ENCODE measurements around the gene PADI4.
A peak's percentile ranks its signal among the peaks of the same experiment; 100 is the strongest.

The PADI4 gene

DNA sequence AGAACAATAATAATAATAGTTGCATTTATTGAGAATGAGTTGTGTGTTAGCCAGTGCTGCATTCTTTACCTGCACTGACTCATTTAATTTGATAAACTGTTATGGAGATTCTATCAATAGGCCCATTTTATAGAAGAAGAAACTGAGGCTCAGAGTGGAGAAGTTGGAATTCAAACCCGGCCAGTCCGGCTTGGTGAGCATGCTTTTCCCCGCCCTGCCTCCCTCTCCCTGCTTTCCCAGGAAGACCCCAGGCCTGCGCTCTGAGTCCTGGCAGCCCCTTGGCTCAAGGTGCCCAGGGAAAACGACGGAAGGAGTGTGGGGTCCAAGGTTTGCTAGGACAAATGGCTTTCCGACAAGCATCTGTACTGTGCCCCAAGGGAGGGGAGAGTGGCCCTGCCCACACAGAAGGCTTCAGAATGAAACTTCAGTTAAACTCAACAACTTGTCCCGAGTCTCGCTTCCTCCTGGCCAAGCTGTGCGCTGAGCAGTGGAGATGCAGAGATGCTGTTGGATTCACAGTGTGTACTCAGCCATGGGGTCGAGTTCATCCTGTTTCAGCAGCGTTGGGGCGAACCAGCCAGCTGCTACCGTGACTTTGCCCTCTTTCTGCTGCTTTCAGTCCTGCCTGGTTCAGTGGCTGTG lies 40.7 kb downstream of the PADI4 start:
- DNase-seq (ENCODE audit: low read depth, low spot score), result no peak

DNA sequence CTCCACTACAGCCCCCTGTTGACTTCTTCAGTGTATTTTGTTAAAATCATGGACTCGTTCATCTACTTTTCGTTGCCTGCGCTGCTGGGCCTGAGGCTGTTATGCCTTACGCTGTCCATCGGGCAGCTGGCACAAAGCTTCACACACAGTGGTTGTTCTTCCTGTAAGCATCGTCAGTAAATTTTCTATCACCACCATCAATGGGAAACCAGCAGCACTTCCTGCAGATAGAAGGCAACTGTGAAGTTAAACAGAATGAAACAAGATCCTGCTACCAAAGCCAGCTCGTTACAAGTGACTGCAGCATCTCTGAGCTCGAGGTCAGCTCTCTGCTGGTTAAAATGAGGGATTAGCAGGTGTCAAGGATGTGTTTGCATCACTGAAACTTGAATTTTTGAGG lies 42.1 kb downstream of the PADI4 start:
- DNase-seq (ENCODE audit: low read depth, low spot score), result no peak

DNA sequence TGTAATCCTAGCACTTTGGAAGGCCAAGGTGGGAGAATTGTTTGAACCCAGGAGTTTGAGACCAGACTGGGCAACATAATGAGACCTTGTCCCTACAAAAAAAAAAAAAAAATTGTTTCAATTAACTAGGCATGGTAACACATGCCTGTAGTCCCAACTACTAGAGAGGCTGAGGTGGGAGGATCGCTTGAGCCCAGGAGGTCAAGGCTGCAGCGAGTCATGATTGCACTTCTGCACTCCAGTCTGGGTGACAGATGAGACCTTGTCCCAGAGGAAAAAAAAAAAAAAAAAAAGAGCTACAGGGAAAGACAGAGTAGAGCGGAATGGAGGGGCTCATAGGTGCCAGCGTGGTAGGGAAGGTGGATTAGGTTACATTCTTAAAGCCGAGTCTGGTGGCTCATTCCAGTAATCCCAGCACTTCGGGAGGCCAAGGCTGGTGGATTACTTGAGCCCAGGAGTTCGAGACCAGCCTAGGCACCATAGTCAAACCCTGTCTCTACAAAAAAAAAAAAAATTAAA lies 43.0 kb downstream of the PADI4 start:
- no peak for DNase-seq (ENCODE audit: low read depth, low spot score)

DNA sequence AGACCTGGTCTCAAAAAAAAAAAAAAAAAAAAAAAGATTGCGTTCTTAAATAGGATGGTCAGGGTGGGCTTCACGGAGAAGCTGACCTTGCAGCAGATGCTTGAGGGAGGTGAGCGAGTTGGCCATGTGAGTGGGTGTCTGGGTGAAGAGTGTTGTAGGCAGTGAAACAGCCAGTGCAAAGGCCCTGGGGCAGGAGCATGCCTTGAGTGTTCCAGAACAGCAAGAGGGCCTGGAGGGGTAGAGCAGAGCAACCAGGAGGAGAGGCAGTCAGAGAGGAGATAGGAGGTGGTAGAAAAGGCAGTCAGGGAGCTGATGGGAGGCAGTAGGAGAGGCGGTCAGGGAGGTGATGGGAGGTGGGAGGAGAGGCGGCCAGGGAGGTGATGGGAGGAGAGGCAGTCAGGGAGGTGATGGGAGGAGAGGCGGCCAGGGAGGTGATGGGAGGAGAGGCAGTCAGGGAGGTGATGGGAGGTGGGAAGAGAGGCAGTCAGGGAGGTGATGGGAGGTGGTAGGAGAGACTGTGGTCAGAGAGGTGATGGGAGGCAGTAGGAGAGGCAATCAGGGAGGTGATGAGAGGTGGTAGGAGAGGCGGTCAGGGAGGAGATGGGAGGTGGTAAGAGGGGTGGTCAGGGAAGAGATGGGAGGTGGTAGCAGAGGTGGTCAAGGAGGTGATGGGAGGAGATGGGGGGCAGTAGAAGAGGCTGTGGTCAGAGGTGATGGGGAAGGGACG lies 43.8 kb downstream of the PADI4 start:
- DNase-seq (ENCODE audit: low read depth, low spot score), result no peak

DNA sequence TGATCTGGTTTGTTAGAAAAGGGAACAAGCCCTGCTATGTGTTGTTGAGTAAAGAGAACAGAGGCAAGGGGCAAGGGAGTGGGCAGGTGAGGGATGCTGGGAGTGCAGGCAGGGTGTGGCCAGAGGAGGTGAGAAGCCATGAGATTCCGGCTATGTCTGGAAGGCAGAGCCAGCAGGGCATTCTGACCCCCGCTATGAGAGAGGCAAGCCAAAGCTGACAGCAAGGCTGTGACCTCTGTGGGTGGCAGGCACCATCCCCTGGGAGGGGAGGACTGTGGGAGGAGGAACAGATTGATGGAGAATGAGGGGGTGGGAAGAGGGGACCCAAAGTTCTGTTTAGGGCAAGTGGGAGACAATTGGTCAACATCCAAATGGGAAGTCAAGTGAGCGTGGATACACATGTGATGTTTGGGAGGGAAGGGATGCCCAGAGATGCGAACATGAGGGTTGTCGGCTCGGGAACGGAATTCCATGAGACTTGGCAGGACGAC lies 44.5 kb downstream of the PADI4 start:
- no peak for DNase-seq (ENCODE audit: low read depth, low spot score)

DNA sequence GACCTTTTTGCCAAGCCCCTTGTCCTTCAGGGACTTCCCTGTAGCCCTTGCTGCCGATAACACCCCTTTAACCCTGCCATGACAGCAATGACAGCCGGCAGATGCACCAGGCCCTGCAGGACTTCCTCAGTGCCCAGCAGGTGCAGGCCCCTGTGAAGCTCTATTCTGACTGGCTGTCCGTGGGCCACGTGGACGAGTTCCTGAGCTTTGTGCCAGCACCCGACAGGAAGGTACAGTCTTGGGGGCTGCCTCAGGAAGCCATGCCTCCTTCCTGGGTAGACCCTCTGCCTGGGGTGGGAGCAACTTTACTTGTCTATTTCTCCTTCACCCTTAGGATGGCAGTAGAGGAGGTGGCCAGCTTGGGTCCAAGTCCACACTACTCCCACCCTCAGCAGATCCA lies 47.9 kb downstream of the PADI4 start:
- no peak for DNase-seq (ENCODE audit: low read depth, low spot score)

DNA sequence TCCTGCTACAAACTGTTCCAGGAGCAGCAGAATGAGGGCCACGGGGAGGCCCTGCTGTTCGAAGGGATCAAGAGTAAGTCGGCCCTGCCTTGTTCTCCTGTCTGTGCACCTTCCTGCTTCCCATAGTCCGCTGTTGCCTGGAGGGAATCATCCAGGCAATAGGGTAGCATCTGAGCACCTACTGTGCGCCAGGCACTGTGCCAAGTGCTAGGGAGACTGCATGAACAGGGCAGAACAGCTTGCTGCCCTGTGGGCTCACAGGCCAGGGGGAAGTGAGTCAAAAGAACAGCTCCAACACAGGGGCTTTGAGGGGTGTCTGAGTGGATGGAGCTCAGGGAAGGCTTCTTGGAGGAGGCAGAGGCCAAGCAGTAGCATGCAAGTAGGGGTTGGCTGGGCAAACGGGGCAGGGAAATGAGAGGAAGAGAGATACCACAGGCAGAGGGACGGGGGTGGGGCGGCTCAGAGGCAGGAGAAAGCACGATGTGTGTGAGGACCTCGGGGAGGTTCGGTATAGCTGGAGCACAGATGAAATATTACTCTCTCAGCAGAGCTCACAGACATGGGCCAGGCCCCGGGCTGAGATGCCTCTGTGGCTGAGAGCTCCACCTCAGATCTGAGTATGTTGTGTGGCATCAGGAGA lies 48.5 kb downstream of the PADI4 start:
- DNase-seq (ENCODE audit: low read depth, low spot score), result no peak

DNA sequence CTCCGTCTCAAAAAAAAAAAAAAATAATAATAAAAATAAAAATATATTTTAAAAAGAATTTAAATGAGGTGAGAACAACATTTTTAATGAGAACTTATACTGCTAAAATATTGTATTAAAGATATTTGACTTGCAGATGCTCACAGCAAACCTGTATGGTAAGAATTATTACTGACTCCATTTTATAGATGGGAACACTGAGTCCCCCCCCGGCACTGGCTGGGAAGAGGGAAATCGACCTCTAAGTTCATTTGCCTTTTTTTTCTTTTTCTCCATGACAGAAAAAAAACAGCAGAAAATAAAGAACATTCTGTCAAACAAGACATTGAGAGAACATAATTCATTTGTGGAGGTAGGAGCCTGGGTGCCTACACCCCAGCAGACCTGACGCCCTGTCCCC lies 50.6 kb downstream of the PADI4 start:
- DNase-seq (ENCODE audit: low read depth, low spot score), result no peak

DNA sequence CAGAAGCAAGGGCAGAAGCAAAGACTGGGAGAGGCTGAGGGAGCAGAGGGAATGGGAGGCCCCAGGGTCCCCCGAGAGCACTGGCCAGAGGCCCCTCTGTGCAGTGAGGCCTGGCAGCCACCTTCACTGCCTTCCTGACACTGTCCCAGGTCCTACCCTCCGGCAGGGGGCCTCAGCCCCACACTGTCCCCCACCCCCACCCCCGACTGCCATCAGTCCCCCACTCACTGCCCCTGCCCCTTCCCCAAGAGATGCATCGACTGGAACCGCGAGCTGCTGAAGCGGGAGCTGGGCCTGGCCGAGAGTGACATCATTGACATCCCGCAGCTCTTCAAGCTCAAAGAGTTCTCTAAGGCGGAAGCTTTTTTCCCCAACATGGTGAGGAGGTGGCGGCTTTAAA lies 51.0 kb downstream of the PADI4 start:
- DNase-seq (ENCODE audit: low read depth, low spot score), result peak; percentile 42

DNA sequence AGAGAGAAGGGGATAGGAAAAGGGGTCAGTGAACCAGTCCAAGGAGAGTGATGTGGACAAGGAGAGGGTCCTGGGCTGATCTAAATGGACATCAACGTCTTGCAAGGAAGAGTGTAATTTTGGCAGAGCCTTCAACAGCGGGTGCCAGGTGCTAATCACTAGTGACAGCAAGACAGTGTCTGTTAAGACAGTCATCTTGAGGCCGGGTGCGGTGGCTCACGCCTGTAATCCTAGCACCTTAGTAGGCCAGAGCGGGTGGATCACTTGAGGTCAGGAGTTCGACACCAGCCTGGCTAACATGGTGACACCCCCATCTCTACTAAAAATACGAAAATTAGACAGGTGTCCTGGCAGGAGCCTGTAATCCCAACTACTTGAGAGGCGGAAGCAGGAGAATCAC lies 51.8 kb downstream of the PADI4 start:
- no peak for DNase-seq (ENCODE audit: low read depth, low spot score)

DNA sequence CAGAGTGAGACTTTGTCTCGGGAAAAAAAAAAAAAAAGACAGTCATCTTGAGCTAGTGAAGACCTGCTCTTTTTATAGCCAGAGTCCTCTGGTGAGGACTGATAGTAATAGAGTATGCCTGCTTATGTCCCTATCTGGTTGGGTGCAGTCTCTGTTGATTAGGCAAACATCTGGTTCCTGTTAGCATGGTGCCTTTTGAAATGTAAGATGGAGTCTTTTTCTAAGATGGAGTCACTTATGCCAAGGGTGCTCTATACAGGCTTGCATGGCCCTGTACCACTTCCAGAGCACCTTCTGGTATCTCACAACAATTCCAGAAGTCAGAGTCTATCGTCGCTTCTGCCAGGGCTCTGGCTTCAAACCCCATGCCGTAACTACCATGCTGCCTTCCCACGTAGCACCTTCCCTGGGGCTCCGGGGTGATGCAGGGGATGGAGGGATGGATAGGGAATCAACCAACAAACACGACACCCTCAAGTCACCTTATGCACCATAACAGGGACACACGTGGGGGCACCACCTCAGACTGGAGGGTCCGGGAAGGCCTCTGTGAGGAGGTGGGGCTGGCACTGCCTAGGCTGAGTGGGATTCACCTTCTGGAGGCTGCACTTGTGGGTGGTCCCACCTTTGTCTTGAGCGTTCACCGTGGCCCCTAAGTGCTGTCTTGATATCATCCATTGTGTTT lies 52.4 kb downstream of the PADI4 start:
- no peak for DNase-seq (ENCODE audit: low read depth, low spot score)

DNA sequence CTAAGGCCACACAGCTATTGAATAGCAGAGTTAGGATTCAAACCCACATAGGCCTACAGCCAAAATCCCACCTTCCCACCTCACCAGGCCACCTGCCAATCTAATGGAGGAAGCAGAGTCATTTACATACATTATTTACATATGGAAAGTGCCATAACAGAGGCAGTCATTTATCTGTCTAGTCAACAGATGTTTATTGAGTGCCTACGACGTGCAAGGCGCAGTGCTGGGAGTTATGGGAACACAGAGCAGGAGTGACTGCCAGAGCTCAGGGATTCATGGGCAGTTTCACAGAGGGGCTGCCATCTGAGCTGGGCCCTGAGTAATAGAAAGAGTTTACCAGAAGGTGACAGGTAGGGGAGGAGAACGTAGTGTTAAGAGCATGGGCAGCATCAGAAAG lies 53.7 kb downstream of the PADI4 start:
- no peak for DNase-seq (ENCODE audit: low read depth, low spot score)

DNA sequence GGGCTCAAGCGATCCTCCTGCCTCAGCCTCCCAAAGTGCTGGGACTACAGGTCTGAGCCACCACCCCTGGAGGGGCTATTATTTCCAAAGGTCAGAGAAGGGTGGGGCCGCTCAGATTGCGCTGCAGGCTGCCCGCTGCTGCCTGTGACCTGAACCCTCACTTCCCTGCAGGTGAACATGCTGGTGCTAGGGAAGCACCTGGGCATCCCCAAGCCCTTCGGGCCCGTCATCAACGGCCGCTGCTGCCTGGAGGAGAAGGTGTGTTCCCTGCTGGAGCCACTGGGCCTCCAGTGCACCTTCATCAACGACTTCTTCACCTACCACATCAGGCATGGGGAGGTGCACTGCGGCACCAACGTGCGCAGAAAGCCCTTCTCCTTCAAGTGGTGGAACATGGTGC lies 55.4 kb downstream of the PADI4 start:
- DNase-seq (ENCODE audit: low read depth, low spot score), result no peak

DNA sequence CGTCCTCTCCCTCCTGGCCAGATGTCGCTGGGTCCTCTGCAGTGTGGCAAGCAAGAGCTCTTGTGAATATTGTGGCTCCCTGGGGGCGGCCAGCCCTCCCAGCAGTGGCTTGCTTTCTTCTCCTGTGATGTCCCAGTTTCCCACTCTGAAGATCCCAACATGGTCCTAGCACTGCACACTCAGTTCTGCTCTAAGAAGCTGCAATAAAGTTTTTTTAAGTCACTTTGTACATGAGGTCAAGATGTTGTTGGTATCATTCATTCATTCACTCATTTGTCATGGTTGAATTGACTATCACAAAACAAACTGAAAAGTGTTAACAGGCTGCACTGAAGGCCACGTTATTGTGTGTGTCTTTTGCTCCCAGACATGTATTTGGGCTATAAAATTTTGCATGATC lies 55.8 kb downstream of the PADI4 start:
- DNase-seq (ENCODE audit: low read depth, low spot score), result no peak

DNA sequence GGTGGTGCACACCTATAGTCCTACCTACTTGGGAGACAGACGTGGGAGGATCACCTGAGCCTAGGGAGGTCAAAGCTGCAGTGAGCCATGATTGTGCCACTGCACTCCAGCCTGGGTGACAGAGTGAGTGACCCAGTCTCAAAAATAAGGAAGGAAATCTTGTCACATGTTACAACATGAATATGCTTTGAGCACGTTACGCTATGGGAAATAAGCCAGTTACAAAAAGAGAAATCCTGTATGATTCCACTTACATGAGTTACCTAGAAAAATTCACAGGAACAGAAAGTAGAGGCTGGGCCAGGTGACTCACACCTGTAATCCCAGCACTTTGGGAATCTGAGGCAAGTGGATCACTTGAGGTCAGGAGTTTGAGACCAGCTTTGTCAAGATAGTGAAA lies 57.3 kb downstream of the PADI4 start:
- DNase-seq (ENCODE audit: low read depth, low spot score), result no peak

DNA sequence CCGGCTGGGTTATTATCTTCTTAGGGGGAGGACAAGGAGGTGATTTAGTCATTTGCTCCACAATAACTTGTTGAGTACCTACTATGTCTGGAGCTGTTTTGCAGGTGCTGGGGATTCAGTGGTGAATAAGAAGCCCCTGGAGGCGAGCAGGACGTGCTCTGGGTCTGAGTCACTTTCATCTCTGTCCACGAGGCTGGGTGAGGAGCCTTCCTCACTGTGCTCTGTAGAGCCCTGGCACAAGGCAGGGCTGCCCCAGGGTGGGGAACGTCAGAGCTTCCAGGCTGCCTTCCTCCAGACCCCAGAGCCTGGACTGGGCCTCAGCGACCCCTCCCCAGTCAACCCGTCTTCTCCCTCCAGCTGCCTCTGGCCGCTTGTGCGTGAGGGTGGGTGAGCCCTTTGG lies 61.5 kb downstream of the PADI4 start:
- peak; percentile 69 for DNase-seq (ENCODE audit: low read depth, low spot score)

DNA sequence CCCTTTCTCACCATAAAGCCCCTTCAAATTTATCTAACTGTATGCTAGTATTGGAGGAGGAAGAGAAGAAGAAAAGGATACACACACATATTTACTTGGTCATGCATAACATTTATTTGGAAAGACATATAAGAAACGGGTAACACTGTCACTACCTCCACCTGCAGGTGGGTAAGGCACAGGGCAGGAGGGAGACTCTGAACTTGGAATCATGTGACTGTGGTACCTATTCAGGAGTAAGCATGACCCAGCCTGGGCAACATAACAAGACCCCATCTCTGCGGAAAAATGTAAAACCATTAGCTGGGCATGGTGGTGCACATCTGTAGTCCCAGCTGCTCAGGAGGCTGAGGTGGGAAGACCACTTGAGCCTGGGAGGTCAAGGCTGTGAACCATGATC lies 62.6 kb downstream of the PADI4 start:
- DNase-seq (ENCODE audit: low read depth, low spot score), result no peak

DNA sequence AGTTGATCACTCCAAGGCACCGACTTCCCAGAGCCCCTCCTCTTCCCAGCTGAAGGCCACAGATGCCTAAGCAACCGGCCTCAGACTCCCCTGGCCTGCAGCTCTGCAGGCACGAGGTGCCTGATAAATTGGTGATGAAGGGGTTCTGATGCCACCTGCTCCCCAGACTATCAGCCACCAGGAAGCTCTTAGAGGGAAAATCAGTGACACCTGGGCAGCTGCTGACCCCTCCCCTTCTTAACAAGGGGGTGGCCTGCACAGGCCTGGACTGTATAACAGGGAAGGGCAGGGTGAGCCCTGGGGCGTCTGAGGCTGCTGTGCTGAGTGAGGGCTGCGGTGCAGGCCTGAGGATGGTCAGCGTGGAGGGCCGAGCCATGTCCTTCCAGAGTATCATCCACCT lies 63.9 kb downstream of the PADI4 start, which contains the start of gene PADI6:
Gene PADI6 (plus strand): TSS at position 301 of the 400 bp plus-strand sequence. CDS start 50 bp downstream, at position 351.
- no peak for DNase-seq (ENCODE audit: low read depth, low spot score)

DNA sequence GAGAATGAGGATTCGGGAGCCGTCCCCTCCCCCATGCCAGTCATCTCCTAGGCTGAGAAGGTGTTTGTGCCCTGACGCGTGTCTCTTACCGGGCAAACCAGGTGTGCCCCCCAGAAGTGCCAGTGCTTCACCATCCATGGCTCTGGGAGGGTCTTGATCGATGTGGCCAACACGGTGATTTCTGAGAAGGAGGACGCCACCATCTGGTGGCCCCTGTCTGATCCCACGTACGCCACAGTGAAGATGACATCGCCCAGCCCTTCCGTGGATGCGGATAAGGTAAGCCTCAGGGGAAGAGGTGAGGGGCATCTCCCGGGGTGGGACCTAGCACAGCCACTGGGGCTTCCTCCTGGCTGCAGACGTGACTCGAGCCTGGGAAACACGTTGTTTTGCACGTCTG lies 65.0 kb downstream of the PADI4 start:
- DNase-seq (ENCODE audit: low read depth, low spot score), result no peak

DNA sequence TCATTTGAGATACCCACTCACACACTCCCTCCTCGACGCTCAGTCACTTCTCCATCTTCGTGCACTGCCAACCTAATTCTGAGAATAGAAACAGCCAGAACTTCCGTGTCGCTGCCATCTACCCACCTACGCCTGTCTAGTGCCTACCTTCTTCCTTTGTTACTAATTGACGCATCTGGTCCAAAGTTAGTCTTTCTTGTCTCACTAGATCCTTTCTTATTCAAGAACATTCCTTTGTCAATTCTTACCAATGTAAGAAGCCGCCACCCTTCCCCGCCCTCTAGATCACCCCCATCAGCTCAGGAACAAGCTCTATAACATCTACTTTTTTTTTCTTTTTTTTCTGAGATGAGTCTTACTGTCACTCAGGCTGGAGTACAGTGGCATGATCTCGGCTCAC lies 67.7 kb downstream of the PADI4 start:
- no peak for DNase-seq (ENCODE audit: low read depth, low spot score)

DNA sequence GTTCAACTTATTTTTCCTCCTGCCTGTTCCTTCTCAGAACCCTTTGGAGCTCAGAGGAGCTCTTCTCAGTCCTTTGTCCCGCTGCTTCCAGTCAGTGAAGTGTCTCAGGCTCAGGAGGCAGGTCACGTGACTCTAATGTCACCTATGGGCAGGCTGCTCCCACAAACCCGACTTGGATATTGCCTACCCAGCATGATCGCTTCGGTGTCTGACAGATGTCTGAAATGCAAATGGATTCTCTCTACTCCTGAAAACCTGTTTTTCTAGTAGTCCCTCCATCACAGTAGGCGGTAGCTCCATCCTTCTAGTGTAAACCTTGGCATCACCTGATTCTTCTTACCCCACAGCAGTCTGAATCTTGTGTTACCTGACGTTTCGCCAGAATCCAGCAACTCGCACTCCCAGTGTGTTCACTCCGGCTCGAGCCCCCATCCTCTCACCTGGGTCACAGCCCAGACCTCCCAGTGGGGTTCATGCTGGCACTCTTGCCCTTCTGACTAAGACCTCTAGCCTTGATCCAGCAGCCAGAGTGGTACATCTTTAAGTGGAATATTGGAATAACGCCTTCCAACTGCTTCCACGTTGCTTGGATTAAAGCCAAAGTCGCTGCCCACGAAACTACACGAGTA lies 69.4 kb downstream of the PADI4 start:
- peak; percentile 75 for DNase-seq (ENCODE audit: low read depth, low spot score)

DNA sequence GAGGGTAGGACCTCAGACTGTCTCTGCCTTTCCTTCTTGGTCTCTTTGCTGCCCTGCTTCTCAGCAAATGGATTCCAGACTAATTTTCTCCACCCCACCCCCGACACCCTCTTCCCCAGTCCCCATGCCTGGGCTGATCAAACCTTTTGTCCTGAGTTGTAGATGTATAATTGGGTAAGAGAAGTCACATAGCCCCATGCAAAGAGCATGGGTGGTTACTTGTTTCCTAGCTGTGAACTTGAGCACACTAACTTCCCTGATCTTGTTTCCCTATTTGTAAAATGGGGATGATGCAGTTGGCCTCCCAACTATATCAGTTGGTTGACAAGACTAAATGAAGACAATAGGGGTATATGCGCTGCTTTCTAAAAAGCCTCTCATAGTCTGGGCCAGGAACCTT lies 73.2 kb downstream of the PADI4 start:
- DNase-seq (ENCODE audit: low read depth, low spot score), result no peak

Measured in ELF-1 (cell line).